ENCODE measurements around the gene F2. TPM values are rescaled to one million over a fixed set of nuclear protein-coding genes. Genes with fewer than 3 reads are reported as not detected.

The F2 gene
- total RNA-seq, 4 donors from 2014 or later = 1.4 to 3.0 TPM; not detected in 2

- Histone ChIP-seq H3K4me3 (no peak overlapping the region), H3K9me3 (no peaks in the 10 kb centered on the region), H3K36me3 (peaks cover 4 to 100% of the 10 kb centered on the region in 2 donors), H3K4me1 (no peaks in the 10 kb centered on the region), H3K27ac (no peak overlapping the region), H3K27me3 (no peaks in the 10 kb centered on the region)
- intact Hi-C loops (cut with DNase I; ENCODE audit: low total_unique reads) = no loop called here
- no peak for DNase-seq
- no peak for ATAC-seq
- in situ Hi-C loops (cut with MboI; ENCODE audit: low sequenced_read_pairs in 4 of 4) = no loop called here
- TF ChIP-seq CTCF (IDR thresholded peaks at IDR 0.05 in 4 of 5, conservative IDR thresholded peaks at IDR 0.05 in 1 of 5) (no peak), POLR2A (IDR thresholded peaks at IDR 0.05) (no peak)
These were observed 27.0 kb downstream of the F2 start for GRCh38 chr11:46745995-46746394.

- no peak for ATAC-seq
- intact Hi-C loops (cut with DNase I; ENCODE audit: low total_unique reads) = no loop called here
These were observed 28.1 kb downstream of the F2 start for GRCh38 chr11:46747150-46747549.

GRCh38 chr11:46755962-46756361, 36.9 kb downstream of the F2 start:
- in situ Hi-C loops (cut with MboI; ENCODE audit: low sequenced_read_pairs in 4 of 4) (no loop called here), intact Hi-C loops (cut with DNase I; ENCODE audit: low total_unique reads) (no loop called here)
- TF ChIP-seq POLR2A (IDR thresholded peaks at IDR 0.05) = no peak
- no peak for TF ChIP-seq CTCF (IDR thresholded peaks at IDR 0.05 in 4 of 5, conservative IDR thresholded peaks at IDR 0.05 in 1 of 5)
- Histone ChIP-seq H3K4me3 (no peak overlapping the region), H3K27me3 (no peaks in the 10 kb centered on the region), H3K9me3 (no peaks in the 10 kb centered on the region), H3K4me1 (peaks cover 0 to 6% of the 10 kb centered on the region in 2 donors), H3K27ac (peak overlapping the region in 1 of 4 donors; percentile 23), H3K36me3 (peaks cover 0 to 97% of the 10 kb centered on the region in 2 donors)
- DNase-seq (no peak), ATAC-seq (no peak)

More at GRCh38 chr11:46747150-46747549, 28.1 kb downstream of the F2 start:
- no peak for TF ChIP-seq CTCF (IDR thresholded peaks at IDR 0.05 in 4 of 5, conservative IDR thresholded peaks at IDR 0.05 in 1 of 5)
- TF ChIP-seq POLR2A (IDR thresholded peaks at IDR 0.05) = no peak
- Histone ChIP-seq H3K4me3 (no peak overlapping the region), H3K36me3 (peaks cover 4 to 100% of the 10 kb centered on the region in 2 donors), H3K4me1 (no peaks in the 10 kb centered on the region), H3K27ac (no peak overlapping the region), H3K9me3 (no peaks in the 10 kb centered on the region), H3K27me3 (no peaks in the 10 kb centered on the region)
- in situ Hi-C loops (cut with MboI; ENCODE audit: low sequenced_read_pairs in 4 of 4) = no loop called here
- no peak for DNase-seq

- ATAC-seq (no peak), DNase-seq (no peak)
- no peaks in the 10 kb centered on the region for H3K9me3 ChIP-seq
- H3K27me3 ChIP-seq = no peaks in the 10 kb centered on the region
- peaks cover 0 to 15% of the 10 kb centered on the region in 2 donors for H3K4me1 ChIP-seq
- intact Hi-C loops (cut with DNase I; ENCODE audit: low total_unique reads) = no loop called here
- TF ChIP-seq CTCF (IDR thresholded peaks at IDR 0.05 in 4 of 5, conservative IDR thresholded peaks at IDR 0.05 in 1 of 5) (no peak), POLR2A (IDR thresholded peaks at IDR 0.05) (no peak)
- in situ Hi-C loops (cut with MboI; ENCODE audit: low sequenced_read_pairs in 4 of 4) = no loop called here
- no peak overlapping the region for H3K4me3 ChIP-seq
- H3K36me3 ChIP-seq = peaks cover 0 to 97% of the 10 kb centered on the region in 2 donors
- peak overlapping the region in 3 of 4 donors; percentile 80 to 84 (median 83) for H3K27ac ChIP-seq
These were observed 40.2 kb downstream of the F2 start for GRCh38 chr11:46759196-46759595.
